HuH-7.5 (cell line): Measurements from ENCODE around the gene MTHFD1L.

Experiments
- DNase-seq: peaks from one replicate; pipeline ENCODE4 v3.0.0; 2011; ENCODE audit warnings: low spot score

The MTHFD1L gene

DNA sequence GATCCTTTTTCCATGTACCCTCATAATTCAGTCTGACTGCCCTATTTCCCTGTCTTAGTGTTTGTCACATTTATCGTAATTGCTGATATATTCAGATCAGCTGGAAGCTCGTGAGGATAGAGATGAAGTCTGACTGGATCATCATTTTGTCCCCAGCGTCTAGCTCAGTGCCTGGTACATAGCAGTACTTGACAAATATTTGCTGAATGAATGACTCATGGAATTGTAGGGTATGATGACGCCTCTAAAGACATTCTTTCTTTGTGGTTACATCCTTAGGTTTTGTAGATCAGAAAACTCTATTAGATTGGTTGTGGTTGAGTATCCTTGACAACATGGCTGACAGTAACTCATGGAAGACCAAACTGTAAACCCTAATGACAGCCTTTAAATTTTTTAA is 68.9 kb downstream of the MTHFD1L start:
- no peak for DNase-seq

DNA sequence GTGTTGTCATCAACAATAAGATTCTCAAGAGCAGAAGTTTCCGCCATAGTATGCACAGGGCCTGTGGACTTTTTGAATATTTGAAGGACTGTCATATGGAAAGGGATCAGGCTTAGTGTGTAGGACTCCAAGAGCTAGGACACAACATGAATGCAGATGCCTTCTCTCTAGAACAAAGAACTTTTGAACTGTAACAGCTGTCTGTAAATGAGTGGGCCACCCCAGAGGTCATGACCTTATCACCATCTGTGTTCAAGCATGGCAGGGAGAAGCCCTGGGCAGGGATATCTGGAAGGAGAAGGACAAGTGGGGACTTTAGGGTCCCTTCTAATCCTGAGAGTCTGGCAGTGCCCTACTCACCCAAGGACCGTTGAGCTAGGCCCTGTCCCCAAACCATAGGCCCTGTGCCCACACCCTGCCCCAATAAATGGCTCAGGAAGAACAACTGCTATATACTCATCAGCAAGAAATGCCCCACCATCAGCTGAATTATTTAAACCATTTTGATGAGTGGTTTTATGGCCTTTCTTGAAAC is 70.6 kb downstream of the MTHFD1L start:
- DNase-seq, result no peak

DNA sequence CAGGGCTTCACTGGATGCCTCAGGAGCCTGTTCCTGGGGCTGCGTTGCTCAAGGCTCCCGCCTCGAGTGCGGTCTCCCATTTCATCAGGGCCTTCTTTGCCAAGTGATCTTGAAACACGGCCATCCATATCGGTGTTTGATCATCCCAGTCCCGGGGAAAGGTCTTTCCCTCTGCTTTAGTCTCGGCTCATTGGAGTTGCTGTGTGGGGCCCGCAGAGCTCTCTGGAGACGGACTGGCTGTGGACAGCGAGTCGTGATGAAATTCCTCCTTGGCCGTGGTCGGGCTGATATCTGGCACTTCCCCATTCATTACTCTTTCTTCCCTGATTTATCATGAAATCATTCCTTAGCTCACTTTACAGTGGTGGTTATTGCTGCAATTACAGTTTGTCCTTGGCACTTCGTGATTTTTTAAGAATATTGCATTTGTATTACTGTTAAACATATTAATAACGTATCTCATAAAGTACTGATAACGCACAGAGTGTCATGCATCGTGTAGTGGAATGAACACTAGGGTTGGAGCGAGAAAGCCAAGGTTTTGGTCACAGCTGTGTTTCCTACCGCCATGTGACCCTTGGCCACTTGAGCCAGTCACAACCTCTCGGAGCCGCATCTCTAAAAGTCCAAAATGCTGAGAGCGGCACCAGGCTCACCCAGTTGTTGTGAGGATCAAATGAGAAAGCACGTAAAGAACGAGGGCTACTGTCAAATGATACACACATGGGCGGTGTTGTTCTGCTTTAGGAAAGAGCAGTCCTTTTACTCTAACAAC is 71.8 kb downstream of the MTHFD1L start:
- DNase-seq, result no peak

DNA sequence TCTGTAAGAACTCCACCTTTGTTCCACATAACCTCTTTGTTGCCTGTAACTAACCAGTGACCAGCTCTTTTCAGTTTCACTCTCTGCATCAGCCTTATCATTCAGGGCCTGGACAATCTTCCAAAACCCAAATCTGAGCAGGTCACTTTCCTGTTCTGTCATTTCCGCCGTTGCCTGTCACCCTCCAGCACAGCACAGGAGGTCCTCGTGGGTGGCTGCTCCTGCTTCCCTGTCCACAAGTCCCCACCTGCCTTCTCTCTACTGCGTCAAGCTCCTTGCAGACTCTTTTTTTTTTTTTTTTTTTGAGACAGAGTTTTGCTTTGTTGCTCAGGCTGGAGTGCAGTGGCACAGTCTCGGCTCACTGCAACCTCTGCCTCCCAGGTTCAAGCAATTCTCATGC is 73.9 kb downstream of the MTHFD1L start:
- no peak for DNase-seq

DNA sequence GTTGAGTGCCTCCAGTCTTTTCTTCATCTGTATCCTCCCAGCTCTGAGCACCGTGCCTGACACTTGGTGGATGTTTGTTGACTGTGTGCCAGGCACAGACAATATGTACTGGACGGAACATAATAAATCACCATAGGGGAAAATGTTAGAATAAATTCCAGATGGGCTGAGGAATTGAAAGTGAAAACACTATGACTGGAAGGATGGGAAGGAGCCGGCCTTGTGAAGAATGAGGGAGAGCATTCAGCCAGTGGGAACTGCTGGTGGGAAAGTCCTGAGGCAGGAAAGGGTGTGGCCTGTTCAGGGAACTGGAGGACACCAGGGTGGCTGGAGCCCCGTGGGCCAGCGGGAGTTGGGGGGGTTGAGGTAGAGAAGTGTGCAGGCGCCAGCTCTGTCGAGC is 75.4 kb downstream of the MTHFD1L start:
- no peak for DNase-seq

DNA sequence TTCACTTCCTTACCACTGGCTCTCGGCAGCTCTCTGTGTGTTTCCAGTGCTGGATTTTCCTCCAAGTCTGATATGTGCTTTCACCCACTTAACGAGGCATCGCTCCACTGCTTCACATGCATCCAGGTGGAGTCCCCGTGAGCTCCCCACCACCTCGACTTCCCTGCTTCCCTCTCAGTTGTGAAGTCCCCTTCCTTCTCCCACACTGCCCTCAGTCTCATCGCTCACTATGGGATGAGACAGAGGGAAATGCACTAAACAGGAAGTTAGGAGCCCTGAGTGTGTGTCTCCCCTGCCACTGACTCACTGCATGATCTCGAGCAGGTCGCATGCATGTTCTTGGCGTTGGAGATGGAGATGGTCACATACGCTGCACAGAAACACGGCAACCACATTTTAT is 84.0 kb downstream of the MTHFD1L start:
- no peak for DNase-seq

DNA sequence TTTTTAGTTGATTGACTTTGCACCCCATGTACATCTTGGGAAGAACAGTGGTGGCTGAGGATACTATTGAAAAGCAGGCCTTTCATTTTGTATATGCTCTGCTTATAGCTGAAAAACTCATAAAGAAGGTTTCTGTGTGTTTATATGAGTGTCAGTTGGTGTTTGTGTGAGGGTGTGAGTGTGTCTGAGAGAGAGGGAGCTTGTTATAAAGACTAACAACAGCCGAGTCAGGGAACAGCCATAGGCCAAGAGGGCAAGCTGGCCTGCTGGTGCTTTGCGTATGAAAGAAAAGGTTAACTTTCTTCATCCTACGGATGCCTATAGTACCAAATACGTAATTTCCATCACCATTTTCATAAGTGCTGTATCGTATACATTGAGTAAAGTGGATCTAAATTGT is 88.3 kb downstream of the MTHFD1L start:
- no peak for DNase-seq

DNA sequence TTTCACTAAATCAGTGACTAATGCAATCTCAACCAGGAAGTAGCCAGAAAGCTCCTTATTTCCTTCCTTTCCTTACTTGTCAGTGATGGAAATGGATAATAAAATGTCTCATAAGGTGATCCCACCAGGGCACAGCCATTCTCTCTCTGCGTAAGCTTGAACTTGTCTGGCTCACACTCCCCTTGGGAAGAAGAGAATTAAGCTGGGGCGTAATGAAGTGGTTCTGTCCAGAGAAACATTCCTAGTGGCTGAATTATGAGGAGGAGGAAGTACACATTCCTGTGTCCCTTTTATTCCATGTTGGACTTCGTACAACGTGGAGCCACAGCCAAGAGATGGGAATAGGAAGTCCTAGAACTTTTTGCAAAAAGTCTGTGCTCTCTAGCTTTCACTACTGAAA is 93.7 kb downstream of the MTHFD1L start:
- no peak for DNase-seq

DNA sequence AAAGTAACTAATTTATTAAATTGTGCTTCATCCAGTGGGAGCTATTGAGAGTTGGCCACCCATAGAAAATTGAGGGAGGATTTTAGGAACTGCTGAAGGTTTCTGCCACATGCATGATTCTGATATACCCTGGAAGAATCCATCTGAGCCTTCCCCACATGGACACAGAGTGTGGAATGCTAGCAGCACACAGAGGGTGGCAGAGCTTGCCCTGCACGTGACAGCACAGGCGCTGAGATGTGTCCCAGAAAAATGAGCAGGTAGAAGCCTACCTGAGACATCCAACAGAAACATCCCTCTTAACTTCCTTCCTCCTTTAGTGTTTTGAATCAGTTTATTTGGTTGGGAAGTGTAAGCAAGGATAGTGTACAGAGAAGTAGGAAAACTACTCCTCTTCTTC is 96.9 kb downstream of the MTHFD1L start:
- no peak for DNase-seq

DNA sequence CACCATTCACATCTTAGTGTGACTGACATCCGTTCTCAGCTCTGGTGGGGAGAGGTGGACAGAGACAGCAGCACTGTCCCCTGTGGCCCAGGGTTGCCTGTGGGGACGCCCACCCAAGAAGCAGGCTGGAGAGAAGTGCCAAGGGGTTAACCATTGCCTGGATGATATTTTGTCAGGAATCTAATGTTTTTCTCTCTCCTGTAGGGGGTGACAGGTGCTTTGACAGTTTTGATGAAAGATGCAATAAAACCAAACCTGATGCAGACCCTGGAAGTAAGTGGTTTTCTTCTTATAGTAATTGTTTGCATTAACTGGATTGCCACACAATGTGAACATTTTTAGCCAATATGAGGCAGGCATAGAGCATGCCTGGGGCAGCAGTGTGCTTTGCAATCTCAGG is 99.3 kb downstream of the MTHFD1L start:
- no peak for DNase-seq

DNA sequence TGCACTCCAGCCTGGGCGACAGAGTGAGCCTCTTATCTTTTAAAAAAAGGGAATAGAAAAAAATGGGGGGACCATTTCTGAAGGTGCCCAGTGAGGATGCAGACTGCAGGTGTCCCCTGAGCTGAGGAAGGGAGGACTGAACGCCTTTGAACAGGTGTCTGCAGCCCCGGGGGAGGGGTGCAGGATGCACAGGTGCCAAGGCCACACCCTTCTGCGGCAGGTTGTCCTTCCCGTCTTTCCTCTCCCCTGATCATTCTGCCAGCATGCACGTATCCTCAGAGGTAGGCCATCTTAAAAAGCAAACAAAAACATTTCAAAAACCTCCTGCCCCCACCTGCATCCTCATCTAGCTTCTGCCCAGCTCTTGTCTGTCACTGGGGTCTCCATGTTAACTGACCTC is 101.3 kb downstream of the MTHFD1L start:
- DNase-seq, result no peak

DNA sequence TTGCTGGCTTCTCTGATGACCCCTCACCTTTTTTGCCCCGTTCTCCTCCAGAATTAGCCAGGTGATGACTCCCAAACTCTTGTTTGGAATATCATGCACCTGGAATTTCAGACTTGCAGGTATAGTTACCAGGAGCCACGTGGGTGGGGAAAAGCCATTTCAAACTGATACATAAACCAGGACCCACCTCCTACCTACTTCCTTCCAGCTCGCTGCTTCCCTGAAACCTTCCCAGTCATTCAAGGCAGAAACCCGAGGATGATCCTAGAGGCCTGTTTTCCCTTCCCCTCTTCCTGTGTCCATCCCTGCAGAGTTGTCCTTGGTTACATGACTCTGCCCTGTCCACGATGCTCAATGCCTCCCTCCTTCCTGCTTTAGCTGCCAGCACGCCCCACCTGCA is 101.9 kb downstream of the MTHFD1L start:
- DNase-seq, result no peak

DNA sequence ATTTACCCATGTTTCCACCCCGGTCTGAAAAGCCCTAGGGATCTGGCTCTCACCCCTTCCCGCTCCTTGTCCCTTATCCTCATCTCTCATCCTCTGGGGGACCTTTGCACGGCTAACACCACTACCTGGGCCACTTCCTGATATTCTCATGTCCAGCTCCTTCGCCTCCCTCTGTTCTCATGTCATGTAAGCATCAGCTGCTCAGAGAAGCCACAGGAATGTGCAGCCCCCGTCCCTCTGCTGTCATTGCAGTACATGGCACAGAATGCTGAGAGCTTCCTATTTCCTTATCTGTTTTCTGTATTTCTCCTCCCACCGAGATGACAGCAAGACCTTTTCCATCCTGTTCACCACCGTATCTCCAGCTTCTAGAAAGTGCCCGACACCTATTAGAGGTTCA is 102.4 kb downstream of the MTHFD1L start:
- DNase-seq, result no peak

DNA sequence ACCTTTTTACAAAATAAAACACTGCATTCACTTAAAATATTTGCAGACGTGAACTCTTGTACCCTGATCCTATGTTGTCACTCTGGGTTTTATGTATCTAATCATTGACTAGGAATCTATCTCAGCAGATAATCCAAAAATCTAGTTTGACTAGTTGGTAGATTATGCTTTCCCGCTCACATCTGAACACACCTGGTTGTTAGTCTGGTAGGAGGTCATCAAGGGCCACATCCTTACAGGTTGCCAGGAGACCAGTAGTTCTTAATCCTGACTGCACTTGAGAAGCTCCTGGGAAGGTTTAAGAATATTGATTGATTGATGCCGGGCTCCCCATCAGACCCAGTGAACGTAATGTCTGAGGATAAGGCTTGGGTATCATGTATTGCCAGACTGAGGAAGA is 104.4 kb downstream of the MTHFD1L start:
- DNase-seq, result no peak

DNA sequence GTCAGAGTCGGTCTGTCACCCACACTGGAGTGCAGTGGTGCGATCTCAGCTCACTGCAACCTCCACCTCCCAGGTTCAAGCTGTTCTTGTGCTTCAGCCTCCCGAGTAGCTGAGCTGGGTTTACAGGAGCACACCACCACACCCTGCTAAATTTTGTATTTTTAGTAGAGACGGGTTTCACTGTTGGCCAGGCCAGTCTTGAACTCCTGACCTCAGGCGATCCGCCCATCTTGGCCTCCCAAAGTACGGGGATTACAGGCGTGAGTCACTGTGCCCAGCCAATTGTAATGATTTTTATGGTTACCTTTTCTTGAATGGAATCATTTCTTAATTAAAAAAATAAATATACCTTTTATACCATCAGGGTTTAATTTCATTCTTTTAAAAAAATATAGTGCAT is 105.7 kb downstream of the MTHFD1L start:
- no peak for DNase-seq

DNA sequence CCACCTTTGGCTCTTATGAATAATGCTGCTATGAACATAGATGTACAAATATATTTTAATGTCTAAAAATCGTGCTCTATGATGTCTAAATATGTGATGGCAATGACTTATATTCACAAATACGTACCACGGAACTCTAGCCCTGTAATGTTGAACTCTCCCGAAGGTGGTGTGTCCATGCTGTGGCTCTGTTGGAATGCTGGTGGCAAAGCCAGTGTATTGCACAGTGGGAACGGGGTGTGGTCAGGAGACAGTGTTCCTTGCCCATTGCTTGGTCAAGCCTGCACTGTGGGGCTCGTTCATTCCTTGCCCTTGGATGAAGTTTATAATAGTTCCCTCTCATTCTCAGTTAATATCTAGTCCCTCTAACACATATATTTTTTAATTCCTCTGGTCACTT is 109.6 kb downstream of the MTHFD1L start:
- DNase-seq, result no peak

DNA sequence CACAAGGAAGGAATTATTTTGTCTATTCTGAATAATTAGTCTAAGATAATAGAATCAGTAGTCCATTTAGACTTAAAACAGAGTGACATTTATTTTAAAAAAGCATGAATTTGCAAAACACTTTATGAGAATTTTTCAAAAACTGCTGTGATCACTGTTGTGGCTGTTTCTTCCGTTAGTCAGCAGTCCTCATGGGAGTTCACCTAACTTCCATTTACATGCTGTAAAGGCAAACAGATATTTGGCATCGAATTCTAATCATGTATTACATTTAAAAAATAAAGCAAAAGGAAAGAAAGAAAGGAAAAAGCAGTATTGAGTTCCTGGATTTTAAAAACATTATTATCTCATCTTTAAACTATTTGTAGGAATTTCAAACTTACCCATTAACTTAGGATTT is 111.8 kb downstream of the MTHFD1L start:
- DNase-seq, result no peak

DNA sequence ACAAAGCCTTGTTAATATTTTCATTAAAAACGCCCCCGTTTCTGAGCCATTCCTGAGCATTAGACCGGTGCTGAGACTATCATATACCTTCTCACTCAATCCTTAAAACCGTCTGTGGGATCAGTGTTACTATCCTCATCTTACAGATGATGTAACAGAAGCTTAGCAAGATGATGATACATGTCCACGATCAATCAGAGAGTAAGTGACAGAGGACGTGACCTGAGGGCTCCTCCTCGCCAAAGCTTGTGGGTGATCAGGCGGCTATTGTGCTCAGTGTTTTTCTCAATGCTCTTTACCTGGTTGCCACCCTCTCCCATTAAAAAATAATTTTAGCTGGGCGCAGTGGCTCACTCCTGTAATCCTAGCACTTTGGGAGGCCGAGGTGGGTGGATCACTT is 113.1 kb downstream of the MTHFD1L start:
- DNase-seq, result no peak

DNA sequence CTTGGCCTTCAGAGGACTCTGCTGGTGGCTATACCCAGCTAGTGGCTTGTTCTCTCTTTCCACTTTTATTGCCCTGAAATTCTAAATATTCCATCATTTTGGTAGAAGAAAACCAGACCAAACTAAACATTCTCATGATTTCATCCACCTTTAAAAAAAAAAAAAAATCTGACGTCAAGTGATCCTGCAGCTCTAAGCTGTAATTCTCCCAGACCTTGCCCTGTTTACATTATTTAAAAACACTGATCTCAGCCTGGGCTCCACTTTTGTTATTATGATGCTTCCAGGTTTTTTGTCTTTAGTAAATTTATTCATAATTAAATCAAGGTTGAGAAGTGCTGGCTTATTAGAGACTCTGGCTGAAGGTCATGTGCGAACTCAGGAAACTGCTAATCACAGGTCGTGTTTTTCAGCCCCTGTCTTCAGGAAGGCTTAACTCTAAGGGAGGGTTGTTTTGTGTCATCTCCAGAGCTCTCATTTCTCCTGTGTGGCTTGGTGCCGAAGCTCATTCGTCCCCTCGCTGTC is 114.4 kb downstream of the MTHFD1L start:
- no peak for DNase-seq

DNA sequence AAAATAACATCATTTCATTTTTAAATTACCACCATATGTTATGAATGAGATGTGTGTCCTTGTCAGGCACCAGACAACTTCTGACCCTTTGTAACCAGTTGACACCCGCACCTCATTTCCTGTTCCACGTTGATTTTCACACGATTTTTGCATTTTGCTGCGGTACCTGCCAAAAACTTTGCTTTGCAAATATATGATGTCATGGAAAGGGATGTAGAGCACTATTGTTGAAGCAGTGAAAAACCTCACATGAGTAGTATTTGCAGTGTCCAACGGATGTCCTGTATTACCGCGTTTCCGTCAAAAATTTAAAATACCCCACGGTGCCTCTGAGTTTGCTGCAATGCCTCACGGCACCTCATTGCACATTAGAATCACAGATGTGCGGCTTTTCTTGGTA is 115.6 kb downstream of the MTHFD1L start:
- DNase-seq, result no peak

DNA sequence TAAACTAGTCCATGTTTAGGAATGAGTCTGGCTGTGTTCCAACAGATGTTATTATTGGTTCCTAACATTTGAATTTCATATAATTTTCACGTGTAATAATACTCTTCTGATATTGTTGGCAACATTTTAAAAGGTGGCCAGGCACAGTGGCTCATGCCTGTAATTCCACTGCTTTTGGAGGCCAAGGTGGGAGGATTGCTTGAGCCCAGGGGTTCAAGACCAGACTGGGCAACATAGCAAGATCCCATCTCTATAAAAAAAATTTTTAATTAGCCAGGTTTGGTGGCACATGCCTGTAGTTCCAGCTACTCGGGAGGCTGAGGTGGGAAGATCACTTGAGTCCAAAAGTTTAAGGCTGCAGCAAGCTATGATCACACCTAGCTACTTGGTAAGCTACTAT is 116.2 kb downstream of the MTHFD1L start:
- no peak for DNase-seq

DNA sequence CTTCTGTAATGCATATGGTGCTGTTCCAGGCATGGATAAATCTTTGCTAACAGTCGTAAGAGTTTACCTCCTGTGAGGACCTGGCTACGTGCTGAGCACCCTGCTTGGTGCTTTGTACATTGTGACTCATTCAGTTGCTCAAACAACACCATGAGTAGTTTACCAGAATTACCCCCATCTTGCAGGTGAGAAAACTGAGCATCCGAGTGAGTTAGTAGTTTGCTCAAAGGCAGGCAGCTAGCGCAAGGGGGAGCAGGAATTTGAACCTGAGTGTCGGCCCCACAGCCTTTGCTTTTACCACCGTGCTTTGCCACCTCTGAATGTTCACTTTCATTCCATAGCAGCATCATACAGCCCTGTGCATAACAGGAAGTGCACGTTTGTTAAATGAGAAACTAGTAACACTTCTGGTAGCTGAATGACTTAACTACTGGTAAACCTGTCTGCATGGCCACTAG is 121.9 kb downstream of the MTHFD1L start:
- DNase-seq, result no peak

DNA sequence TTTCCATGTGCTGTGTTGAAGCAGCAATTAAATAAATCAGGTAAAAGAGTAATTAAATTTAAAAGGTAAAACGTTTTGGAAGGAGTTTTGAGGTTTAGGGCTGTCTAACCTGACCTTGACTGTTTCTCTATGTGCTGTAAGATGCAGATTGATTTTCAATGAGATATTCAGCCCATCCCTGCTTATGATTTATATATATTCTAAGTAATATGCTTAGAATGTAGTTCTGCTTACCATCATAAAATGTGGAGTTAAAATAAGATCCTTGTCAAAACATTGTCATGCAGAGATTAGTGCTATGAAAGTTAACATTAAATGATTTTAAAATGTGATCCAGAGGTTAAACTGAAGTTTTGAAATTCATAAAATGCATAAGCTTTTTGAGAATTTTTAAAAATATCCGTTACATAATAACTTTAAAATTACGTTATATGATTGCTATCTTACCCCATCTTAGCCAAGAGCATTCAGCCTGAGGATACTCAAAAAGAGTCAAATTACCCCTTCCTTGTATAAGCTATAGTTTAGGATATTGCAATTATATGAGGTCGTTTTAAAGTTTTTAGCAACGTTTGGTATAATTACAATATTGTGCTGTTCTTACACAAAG is 122.5 kb downstream of the MTHFD1L start:
- DNase-seq, result no peak

DNA sequence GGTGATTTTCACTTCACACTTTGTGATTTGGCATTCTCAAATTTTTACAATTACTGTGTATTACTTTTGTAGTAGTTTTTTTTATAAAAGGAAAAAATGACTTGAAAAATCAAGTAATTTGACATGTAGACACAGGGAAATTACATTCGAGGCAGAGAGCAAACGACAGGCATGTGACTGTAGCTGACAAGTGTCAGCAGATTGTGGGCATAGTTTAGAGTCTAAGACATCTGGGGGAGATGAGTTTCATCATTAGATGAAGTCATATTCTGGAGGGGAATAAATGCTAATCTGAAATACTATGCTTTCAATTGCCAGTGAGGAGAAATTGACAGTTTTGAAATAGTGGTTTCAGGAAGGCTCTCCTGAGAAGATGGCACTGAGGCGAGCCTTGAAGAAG is 126.0 kb downstream of the MTHFD1L start:
- no peak for DNase-seq
